GF-D8 (cell line): ENCODE data around the gene ZNF311.
A peak's percentile ranks its signal among the peaks of the same experiment; 100 is the strongest.
"Not testable (repeated sequence)": the region's sequence is repeated elsewhere in the genome, so short reads cannot be mapped to it uniquely, and the experiment has no call there.

ENCODE experiments used
- DNase-seq: peaks from one replicate; lab custom pipeline; 2025; lab: John Stamatoyannopoulos, UW

ZNF311 gene

DNA sequence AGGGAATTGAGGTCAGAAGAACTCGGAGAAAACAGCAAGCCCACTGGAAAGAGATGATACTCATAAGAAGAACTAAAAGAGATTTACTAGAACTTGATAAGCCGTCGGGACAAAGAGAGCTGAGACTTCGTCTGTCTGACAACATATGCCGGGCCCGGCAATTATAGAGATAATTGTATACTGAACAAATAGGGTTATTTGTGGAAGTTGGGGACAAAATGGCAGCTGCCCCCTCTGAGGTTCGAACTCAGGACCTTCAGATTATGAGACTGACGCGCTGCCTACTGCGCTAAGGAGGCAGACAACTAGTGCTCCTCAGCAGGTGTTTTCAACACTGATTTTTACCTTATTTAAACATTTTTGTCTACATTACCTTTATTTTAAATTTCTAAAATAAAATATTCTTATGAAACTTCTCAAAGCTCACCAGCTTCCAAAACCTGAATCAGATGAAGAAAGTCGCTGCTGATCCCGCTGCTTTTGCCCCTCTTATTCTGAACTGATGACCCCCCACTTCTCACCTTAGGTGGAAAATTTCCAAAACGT is 52.0 kb downstream of the ZNF311 start:
- DNase-seq: peak; percentile 23

DNA sequence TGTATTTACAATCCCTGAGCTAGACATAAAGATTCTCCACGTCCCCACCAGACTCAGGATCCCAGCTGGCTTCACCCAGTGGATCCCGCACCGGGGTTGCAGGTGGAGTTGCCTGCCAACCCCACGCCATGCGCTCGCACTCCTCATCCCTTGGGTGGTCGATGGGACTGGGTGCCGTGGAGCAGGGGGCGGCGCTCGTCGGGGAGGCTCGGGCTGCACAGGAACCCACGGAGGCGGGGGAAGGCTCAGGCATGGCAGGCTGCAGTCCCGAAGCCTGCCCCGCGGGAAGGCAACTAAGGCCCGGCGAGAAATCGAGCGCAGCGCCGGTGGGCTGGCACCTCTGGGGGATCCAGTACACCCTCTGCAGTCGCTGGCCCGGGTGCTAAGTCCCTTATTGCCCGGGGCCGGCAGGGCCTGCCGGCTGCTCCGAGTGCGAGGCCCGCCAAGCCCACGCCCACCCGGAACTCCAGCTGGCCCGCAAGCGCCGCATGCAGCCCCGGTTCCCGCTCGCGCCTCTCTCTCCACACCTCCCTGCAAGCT is 55.4 kb downstream of the ZNF311 start:
- DNase-seq: not testable (repeated sequence)

DNA sequence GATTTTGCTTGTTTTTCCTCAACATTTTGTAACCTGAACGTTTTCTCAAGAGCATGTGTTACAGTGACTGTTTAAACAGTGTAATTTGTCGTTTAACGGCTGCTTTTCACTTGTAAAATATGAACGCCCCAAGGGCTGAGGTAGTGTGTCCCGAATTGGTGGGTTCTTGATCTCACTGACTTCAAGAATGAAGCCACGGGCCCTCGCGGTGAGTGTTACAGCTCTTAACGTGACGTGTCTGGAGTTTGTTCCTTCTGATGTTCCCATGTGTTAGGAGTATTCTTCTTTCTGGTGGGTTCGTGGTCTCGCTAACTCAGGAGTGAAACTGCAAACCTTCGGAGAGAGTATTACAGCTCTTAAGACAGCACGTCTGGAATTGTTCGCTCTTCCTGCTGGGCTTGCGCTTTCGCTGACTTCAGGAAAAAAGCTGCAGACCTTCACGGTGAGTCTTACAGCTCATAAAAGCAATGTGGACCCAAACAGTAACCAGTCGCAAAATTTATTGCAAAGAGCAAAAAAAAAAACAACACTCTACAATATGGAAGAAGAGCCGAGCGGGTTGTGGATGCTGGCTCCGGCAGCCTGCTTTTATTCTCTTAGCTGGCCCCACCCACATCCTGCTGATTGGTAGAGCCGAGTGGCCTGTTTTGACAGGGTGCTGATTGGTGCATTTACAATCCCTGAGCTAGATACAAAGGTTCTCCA is 56.2 kb downstream of the ZNF311 start:
- DNase-seq: no peak

DNA sequence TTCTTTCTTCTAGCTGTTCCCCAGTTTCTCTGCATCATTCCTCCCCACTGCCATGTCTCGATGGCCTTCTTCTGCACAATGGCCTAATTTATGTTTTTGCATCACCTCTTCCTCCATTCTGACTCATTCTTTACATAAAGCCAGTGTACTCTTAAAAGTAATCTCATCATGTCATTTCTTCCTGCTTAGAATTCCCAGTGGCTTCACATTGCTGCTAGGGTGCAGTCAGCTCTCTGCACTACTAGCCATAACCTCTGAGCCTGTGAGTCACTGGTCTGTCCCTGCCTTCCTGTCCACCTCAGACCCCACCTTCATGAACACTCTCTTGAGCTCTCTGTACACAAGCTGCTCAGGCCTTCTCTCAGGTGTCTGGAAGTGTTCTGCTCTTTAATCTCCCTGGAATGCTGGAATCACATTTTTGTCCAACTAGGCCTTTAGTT is 57.3 kb downstream of the ZNF311 start:
- no peak for DNase-seq

DNA sequence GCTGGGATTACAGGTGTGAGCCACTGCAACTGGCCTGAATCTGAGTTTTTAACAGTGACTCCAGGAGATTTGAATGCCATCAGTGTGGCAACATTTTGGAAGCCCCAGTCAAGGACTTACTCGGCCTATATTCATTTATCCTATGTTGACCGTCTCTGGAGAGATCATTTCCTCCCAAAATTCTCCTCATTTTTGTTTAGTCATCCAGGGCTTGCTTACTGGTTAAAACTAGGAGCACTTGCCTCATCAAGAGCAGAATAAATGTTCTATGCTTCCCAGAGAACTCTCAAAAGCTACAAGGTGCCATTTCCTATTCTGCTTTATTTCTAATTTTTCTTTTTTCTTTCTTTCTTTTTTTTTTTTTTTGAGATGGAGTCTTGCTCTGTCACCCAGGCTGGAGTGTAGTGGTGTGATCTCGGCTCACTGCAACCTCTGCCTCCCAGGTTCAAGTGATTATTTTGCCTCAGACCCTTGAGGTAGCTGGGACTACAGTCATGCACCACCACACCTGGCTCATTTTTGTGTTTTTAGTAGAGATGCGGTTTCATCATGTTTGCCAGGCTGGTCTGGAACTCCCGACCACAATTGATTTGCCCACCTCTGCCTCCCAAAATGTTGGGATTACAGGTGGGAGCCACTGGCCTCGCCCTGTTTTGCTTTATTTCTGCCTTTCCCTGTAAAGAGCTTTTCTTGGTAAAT is 57.9 kb downstream of the ZNF311 start:
- DNase-seq: no peak

DNA sequence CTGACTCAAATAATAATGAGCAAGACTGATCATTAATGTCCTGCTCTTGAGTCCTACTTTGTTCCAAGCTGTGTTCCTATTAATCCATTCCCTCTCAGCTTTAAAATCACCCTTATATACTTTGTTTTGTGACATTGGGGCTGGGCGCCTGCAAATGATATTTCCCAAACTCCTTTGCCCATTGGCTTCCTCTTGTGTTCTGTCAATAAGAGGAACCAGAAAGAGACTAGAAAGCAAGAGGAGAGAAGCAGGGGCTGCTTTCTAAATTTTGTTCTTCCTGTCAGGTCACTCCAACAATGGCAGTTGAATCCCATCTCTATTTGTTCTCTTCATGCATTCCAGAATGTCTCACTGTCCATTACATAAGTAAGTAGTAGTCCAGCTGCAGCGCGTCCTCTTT is 59.8 kb downstream of the ZNF311 start:
- DNase-seq: no peak
